Loucy (cell line): Measurements from ENCODE around the gene LRRC23.

Source experiments
- H2AFZ ChIP-seq: fragments of 200-600 bp; sonication (generic); 2 replicates; pipeline ENCODE4 v1.6.0; 2016; ENCODE audit warnings: antibody characterized with exemption, mild to moderate bottlenecking, low read length, moderate library complexity
- H3F3A ChIP-seq: fragments of 200-600 bp; 2 replicates; pipeline ENCODE4 v1.6.0; 2016; ENCODE audit warnings: antibody characterized with exemption, low read depth, mild to moderate bottlenecking
- H3K27me3 ChIP-seq: fragments of 200-600 bp; sonication (generic); 2 replicates; pipeline ENCODE4 v1.6.1; 2014; ENCODE audit warnings: low read length, mild to moderate bottlenecking; ENCODE audit not compliant: insufficient read depth, poor library complexity, severe bottlenecking
- H3K36me3 ChIP-seq: fragments of 200-600 bp; sonication (generic); 2 replicates; pipeline ENCODE4 v1.6.1; 2016; ENCODE audit warnings: low read length; ENCODE audit not compliant: insufficient read depth
- H3K4me1 ChIP-seq: fragments of 200-600 bp; sonication (generic); 2 replicates; pipeline ENCODE4 v1.5.1; 2014; ENCODE audit warnings: low read length, mild to moderate bottlenecking; ENCODE audit not compliant: insufficient read depth, poor library complexity, severe bottlenecking
- H3K4me2 ChIP-seq: fragments of 200-600 bp; sonication (generic); 2 replicates; pipeline ENCODE4 v1.6.0; 2014; ENCODE audit warnings: antibody characterized with exemption, low read length, low read depth, mild to moderate bottlenecking; ENCODE audit not compliant: poor library complexity, severe bottlenecking
- H3K4me3 ChIP-seq: fragments of 200-600 bp; sonication (generic); 2 replicates; pipeline ENCODE4 v1.5.1; 2014; ENCODE audit warnings: low read length, mild to moderate bottlenecking, mixed read lengths; ENCODE audit not compliant: poor library complexity, severe bottlenecking
- H3K79me2 ChIP-seq: fragments of 200-600 bp; sonication (generic); 2 replicates; pipeline ENCODE4 v1.6.1; 2014; ENCODE audit warnings: low read length; ENCODE audit not compliant: insufficient read depth
- H3K9ac ChIP-seq: fragments of 200-600 bp; sonication (generic); 2 replicates; pipeline ENCODE4 v1.6.0; 2014; ENCODE audit warnings: mild to moderate bottlenecking, low read depth, low read length, moderate library complexity; ENCODE audit not compliant: poor library complexity, severe bottlenecking
- H3K9me2 ChIP-seq: fragments of 200-600 bp; sonication (generic); replicated peaks from 2 replicates; pipeline ENCODE4 v1.6.1; 2016; ENCODE audit warnings: low read depth, low read length, mixed read lengths
- H3K9me3 ChIP-seq: fragments of 200-600 bp; sonication (generic); 2 replicates; pipeline ENCODE4 v1.6.1; 2014; ENCODE audit warnings: mild to moderate bottlenecking, antibody characterized with exemption, low read length, low read depth; ENCODE audit not compliant: insufficient read depth
- H4K20me1 ChIP-seq: fragments of 200-600 bp; sonication (generic); 2 replicates; pipeline ENCODE4 v1.6.0; 2014; ENCODE audit warnings: antibody characterized with exemption, low read length, mild to moderate bottlenecking; ENCODE audit not compliant: insufficient read depth, poor library complexity, severe bottlenecking
- EZH2phosphoT487 ChIP-seq: fragments of 200-600 bp; IDR thresholded peaks from 2 replicates; pipeline ENCODE4 v1.6.1; 2018; ENCODE audit warnings: antibody characterized with exemption, mild to moderate bottlenecking, moderate library complexity, borderline replicate concordance
- TF ChIP-seq, protein P1 (sequence below): fragments of 200-600 bp; sonication (generic); conservative IDR thresholded peaks from 2 replicates; pipeline ENCODE4 v1.5.1; 2014; ENCODE audit warnings: mild to moderate bottlenecking, antibody characterized with exemption, low read length

The LRRC23 gene

DNA sequence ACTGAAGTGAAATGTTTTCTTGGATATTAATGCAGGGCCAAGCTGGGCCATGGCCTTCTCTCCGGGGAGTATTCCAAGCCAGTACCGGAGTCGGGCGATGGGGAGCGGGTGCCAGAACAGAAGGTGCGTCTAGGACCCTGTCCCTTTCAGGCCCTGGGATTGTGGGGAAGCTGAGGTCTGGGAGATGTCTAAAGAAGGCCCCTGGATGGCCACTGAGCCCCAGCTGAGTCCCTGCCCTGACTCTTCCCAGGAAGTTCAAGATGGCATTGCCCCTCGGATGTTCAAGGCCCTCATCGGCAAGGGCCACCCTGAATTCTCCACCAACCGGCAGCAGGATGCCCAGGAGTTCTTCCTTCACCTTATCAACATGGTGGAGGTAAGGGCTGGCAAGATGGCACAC is 44.5 kb upstream of the LRRC23 start:
- Histone ChIP-seq H4K20me1 (no peaks in the 10 kb centered on the region), H3K9ac (no peak overlapping the region), H3K4me2 (no peak overlapping the region), H3K27me3 (no peaks in the 10 kb centered on the region), H3K9me3 (no peaks in the 10 kb centered on the region), H3K4me3 (no peak overlapping the region), H3F3A (no peaks in the 10 kb centered on the region), H3K4me1 (no peaks in the 10 kb centered on the region), H3K79me2 (peaks cover 7% of the 10 kb centered on the region; the same call in 1 of the 2 replicates), H3K9me2 (no peaks in the 10 kb centered on the region), H3K36me3 (peaks cover 93% of the 10 kb centered on the region), H2AFZ (no peak overlapping the region)
- TF ChIP-seq EZH2phosphoT487 = no peak
- TF ChIP-seq, protein P1, sequence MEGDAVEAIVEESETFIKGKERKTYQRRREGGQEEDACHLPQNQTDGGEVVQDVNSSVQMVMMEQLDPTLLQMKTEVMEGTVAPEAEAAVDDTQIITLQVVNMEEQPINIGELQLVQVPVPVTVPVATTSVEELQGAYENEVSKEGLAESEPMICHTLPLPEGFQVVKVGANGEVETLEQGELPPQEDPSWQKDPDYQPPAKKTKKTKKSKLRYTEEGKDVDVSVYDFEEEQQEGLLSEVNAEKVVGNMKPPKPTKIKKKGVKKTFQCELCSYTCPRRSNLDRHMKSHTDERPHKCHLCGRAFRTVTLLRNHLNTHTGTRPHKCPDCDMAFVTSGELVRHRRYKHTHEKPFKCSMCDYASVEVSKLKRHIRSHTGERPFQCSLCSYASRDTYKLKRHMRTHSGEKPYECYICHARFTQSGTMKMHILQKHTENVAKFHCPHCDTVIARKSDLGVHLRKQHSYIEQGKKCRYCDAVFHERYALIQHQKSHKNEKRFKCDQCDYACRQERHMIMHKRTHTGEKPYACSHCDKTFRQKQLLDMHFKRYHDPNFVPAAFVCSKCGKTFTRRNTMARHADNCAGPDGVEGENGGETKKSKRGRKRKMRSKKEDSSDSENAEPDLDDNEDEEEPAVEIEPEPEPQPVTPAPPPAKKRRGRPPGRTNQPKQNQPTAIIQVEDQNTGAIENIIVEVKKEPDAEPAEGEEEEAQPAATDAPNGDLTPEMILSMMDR = no peak

DNA sequence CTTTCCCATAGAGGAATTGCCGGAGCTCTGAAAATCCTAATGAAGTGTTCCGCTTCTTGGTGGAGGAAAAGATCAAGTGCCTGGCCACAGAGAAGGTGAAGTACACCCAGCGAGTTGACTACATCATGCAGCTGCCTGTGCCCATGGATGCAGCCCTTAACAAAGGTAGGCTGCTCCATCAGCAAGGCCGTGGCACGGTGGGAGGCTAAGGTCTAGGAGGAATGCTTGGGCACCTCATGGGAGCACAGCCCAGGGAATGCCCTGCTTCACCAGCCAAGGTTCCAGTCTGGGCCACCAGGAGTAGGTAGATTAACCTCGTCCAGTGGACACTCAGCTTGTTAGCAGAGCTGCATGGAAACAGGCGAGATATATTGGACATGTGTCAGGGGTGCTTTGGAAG is 43.7 kb upstream of the LRRC23 start:
- Histone ChIP-seq H3K79me2 (no peaks in the 10 kb centered on the region; the same call in 1 of the 2 replicates), H3K4me2 (no peak overlapping the region), H3K4me3 (no peak overlapping the region), H3K9me3 (no peaks in the 10 kb centered on the region), H3K9ac (no peak overlapping the region), H3K4me1 (no peaks in the 10 kb centered on the region), H4K20me1 (no peaks in the 10 kb centered on the region), H3K9me2 (no peaks in the 10 kb centered on the region), H3K36me3 (peaks cover 96% of the 10 kb centered on the region), H2AFZ (no peak overlapping the region), H3F3A (no peaks in the 10 kb centered on the region), H3K27me3 (no peaks in the 10 kb centered on the region)
- TF ChIP-seq, protein P1 = no peak
- TF ChIP-seq EZH2phosphoT487 = no peak

DNA sequence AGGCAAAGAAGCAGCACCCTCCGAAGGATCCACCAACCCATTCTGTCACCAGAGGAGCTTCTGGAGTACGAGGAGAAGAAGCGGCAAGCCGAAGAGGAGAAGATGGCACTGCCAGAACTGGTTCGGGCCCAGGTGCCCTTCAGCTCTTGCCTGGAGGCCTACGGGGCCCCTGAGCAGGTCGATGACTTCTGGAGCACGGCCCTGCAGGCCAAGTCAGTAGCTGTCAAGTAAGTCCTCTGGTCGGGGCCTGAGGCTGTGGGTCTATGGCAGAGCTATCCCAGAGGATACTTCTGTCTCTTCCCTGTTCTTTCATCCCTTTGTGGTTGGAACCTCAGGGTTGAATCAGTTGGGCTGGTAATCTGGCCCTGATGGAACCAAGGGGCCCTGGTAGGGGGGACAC is 43.2 kb upstream of the LRRC23 start:
- Histone ChIP-seq H3K27me3 (no peaks in the 10 kb centered on the region), H3F3A (no peaks in the 10 kb centered on the region), H3K4me3 (no peak overlapping the region), H4K20me1 (no peaks in the 10 kb centered on the region), H3K36me3 (peaks cover 92% of the 10 kb centered on the region), H3K4me1 (no peaks in the 10 kb centered on the region), H3K9me3 (no peaks in the 10 kb centered on the region), H3K4me2 (no peak overlapping the region), H2AFZ (no peak overlapping the region), H3K9me2 (no peaks in the 10 kb centered on the region), H3K9ac (no peak overlapping the region), H3K79me2 (no peaks in the 10 kb centered on the region)
- TF ChIP-seq, protein P1 = no peak
- no peak for TF ChIP-seq EZH2phosphoT487
